Mucosa of stomach (tissue), 1 donor: ENCODE measurements around the gene ADAMTSL3.

ENCODE experiments used
- H3K27me3 ChIP-seq: one replicate; pipeline ENCODE4 v1.7.0; 2013; ENCODE audit warnings: mild to moderate bottlenecking, low read length; ENCODE audit not compliant: control insufficient read depth, insufficient read depth
- H3K36me3 ChIP-seq: one replicate; pipeline ENCODE4 v1.7.0; 2013; ENCODE audit warnings: low read length; ENCODE audit not compliant: control insufficient read depth, insufficient read depth
- H3K4me1 ChIP-seq: one replicate; pipeline ENCODE4 v1.7.0; 2013; ENCODE audit warnings: mild to moderate bottlenecking, low read length; ENCODE audit not compliant: control insufficient read depth, insufficient read depth
- H3K4me3 ChIP-seq: one replicate; pipeline ENCODE4 v1.7.0; 2013; ENCODE audit warnings: low read length
- H3K9ac ChIP-seq: one replicate; pipeline ENCODE4 v1.7.0; 2013; ENCODE audit warnings: mild to moderate bottlenecking, low read length, moderate library complexity
- H3K9me3 ChIP-seq: one replicate; pipeline ENCODE4 v1.7.0; 2013; ENCODE audit warnings: mild to moderate bottlenecking, low read length, moderate library complexity; ENCODE audit not compliant: control insufficient read depth
- donor health status: Pancreatic carcinoma.

Gene ADAMTSL3

GRCh38 chr15:83848315-83849050 lies 194.6 kb downstream of the ADAMTSL3 start:
- Histone ChIP-seq H3K27me3 (no peaks in the 10 kb centered on the region), H3K9ac (no peak overlapping the region), H3K9me3 (no peaks in the 10 kb centered on the region), H3K4me3 (no peak overlapping the region), H3K4me1 (no peaks in the 10 kb centered on the region), H3K36me3 (no peaks in the 10 kb centered on the region)

GRCh38 chr15:83850015-83850414 lies 196.1 kb downstream of the ADAMTSL3 start:
- no peaks in the 10 kb centered on the region for H3K4me1 ChIP-seq
- no peaks in the 10 kb centered on the region for H3K27me3 ChIP-seq
- no peak overlapping the region for H3K9ac ChIP-seq
- H3K4me3 ChIP-seq: no peak overlapping the region
- no peaks in the 10 kb centered on the region for H3K36me3 ChIP-seq
- no peaks in the 10 kb centered on the region for H3K9me3 ChIP-seq

- Histone ChIP-seq H3K36me3 (no peaks in the 10 kb centered on the region), H3K4me1 (no peaks in the 10 kb centered on the region), H3K27me3 (no peaks in the 10 kb centered on the region), H3K9me3 (no peaks in the 10 kb centered on the region), H3K9ac (no peak overlapping the region), H3K4me3 (no peak overlapping the region)
These were observed 196.8 kb downstream of the ADAMTSL3 start for GRCh38 chr15:83850501-83851245.

GRCh38 chr15:83853232-83853631 lies 199.3 kb downstream of the ADAMTSL3 start:
- no peaks in the 10 kb centered on the region for H3K36me3 ChIP-seq
- no peaks in the 10 kb centered on the region for H3K9me3 ChIP-seq
- no peaks in the 10 kb centered on the region for H3K4me1 ChIP-seq
- no peak overlapping the region for H3K9ac ChIP-seq
- no peaks in the 10 kb centered on the region for H3K27me3 ChIP-seq
- no peak overlapping the region for H3K4me3 ChIP-seq

GRCh38 chr15:83854321-83854720 lies 200.4 kb downstream of the ADAMTSL3 start:
- Histone ChIP-seq H3K4me3 (no peak overlapping the region), H3K4me1 (no peaks in the 10 kb centered on the region), H3K27me3 (no peaks in the 10 kb centered on the region), H3K36me3 (no peaks in the 10 kb centered on the region), H3K9me3 (no peaks in the 10 kb centered on the region), H3K9ac (no peak overlapping the region)

- no peaks in the 10 kb centered on the region for H3K9me3 ChIP-seq
- no peaks in the 10 kb centered on the region for H3K4me1 ChIP-seq
- H3K9ac ChIP-seq: no peak overlapping the region
- no peaks in the 10 kb centered on the region for H3K27me3 ChIP-seq
- H3K4me3 ChIP-seq: no peak overlapping the region
- H3K36me3 ChIP-seq: no peaks in the 10 kb centered on the region
These were observed 201.2 kb downstream of the ADAMTSL3 start for GRCh38 chr15:83854950-83855707.

GRCh38 chr15:83855956-83856355 lies 202.0 kb downstream of the ADAMTSL3 start:
- Histone ChIP-seq H3K4me1 (no peaks in the 10 kb centered on the region), H3K36me3 (no peaks in the 10 kb centered on the region), H3K4me3 (no peak overlapping the region), H3K27me3 (no peaks in the 10 kb centered on the region), H3K9me3 (no peaks in the 10 kb centered on the region), H3K9ac (no peak overlapping the region)

GRCh38 chr15:83858820-83859505 lies 205.0 kb downstream of the ADAMTSL3 start:
- no peaks in the 10 kb centered on the region for H3K4me1 ChIP-seq
- H3K9ac ChIP-seq: no peak overlapping the region
- H3K4me3 ChIP-seq: no peak overlapping the region
- H3K36me3 ChIP-seq: no peaks in the 10 kb centered on the region
- H3K9me3 ChIP-seq: no peaks in the 10 kb centered on the region
- no peaks in the 10 kb centered on the region for H3K27me3 ChIP-seq

GRCh38 chr15:83866692-83867091 lies 212.8 kb downstream of the ADAMTSL3 start:
- no peaks in the 10 kb centered on the region for H3K4me1 ChIP-seq

GRCh38 chr15:83869341-83869740 lies 215.4 kb downstream of the ADAMTSL3 start:
- Histone ChIP-seq H3K4me3 (no peak overlapping the region), H3K27me3 (no peaks in the 10 kb centered on the region), H3K4me1 (no peaks in the 10 kb centered on the region), H3K9me3 (no peaks in the 10 kb centered on the region), H3K36me3 (no peaks in the 10 kb centered on the region), H3K9ac (no peak overlapping the region)

More at GRCh38 chr15:83866692-83867091, 212.8 kb downstream of the ADAMTSL3 start:
- no peaks in the 10 kb centered on the region for H3K9me3 ChIP-seq
- no peak overlapping the region for H3K9ac ChIP-seq
- no peaks in the 10 kb centered on the region for H3K36me3 ChIP-seq
- no peaks in the 10 kb centered on the region for H3K27me3 ChIP-seq
- H3K4me3 ChIP-seq: no peak overlapping the region

- Histone ChIP-seq H3K4me1 (no peaks in the 10 kb centered on the region), H3K9ac (no peak overlapping the region), H3K36me3 (no peaks in the 10 kb centered on the region), H3K9me3 (no peaks in the 10 kb centered on the region), H3K27me3 (no peaks in the 10 kb centered on the region), H3K4me3 (no peak overlapping the region)
These were observed 218.1 kb downstream of the ADAMTSL3 start for GRCh38 chr15:83871808-83872559.
